PC-3 (cell line): Measurements from ENCODE around the gene HLA-DOB. TPM values are rescaled to one million over a fixed set of nuclear protein-coding genes. Genes with fewer than 3 reads are reported as not detected.

Experiments used
- ATAC-seq: fragments of 200-7000 bp; cut with Tn5 transposase; 2 replicates; pipeline ENCODE4 v1.9.1; 2020; ENCODE audit warnings: mild to moderate bottlenecking, moderate library complexity
- BruUV-seq: library from RNA; stranded (reverse); fragments of 400-500 nt; replicated peaks from 2 replicates; lab custom pipeline; 2021; lab: Mats Ljungman, UMichigan
- CTCF ChIA-PET: fragments of 300-600 bp; sonication (Branson Sonifier 250); formaldehyde crosslinking; loops from one replicate; lab custom pipeline; 2022; ENCODE audit warnings: antibody characterized with exemption; lab: Charles Lee
- POLR2A ChIA-PET: fragments of 300-600 bp; sonication (Branson Sonifier 250); formaldehyde crosslinking; loops from one replicate; lab custom pipeline; 2022; ENCODE audit warnings: antibody characterized with exemption; ENCODE audit not compliant: unreplicated experiment; lab: Charles Lee
- DNase-seq: peaks from one replicate; pipeline ENCODE4 v3.0.0-alpha.2; 2015
- H2AFZ ChIP-seq: fragments of 300-600 bp; sonication (generic); 2 replicates; pipeline ENCODE4 v1.6.0; 2016; ENCODE audit warnings: antibody characterized with exemption, low read length
- H3F3A ChIP-seq: fragments of 300-600 bp; sonication (generic); one replicate; pipeline ENCODE4 v1.6.0; 2017; ENCODE audit warnings: antibody characterized with exemption, low read length, control low read depth, mild to moderate bottlenecking; ENCODE audit not compliant: unreplicated experiment
- H3K27ac ChIP-seq: fragments of 300-600 bp; sonication (generic); 2 replicates; pipeline ENCODE4 v1.5.1; 2016; ENCODE audit warnings: mild to moderate bottlenecking, low read length
- H3K27me3 ChIP-seq: fragments of 300-600 bp; sonication (generic); 2 replicates; pipeline ENCODE4 v1.6.1; 2016; ENCODE audit warnings: low read length, mixed read lengths
- H3K36me3 ChIP-seq: fragments of 300-600 bp; sonication (generic); 2 replicates; pipeline ENCODE4 v1.6.1; 2016; ENCODE audit warnings: low read depth, mixed run types, low read length, mixed read lengths
- H3K4me1 ChIP-seq: fragments of 300-600 bp; sonication (generic); 2 replicates; pipeline ENCODE4 v1.5.1; 2016; ENCODE audit warnings: low read length; ENCODE audit not compliant: insufficient read depth
- H3K4me2 ChIP-seq: fragments of 300-600 bp; sonication (generic); 2 replicates; pipeline ENCODE4 v1.6.0; 2016; ENCODE audit warnings: low read length
- H3K4me3 ChIP-seq: fragments of 300-600 bp; sonication (generic); 2 replicates; pipeline ENCODE4 v1.5.1; 2016; ENCODE audit warnings: mild to moderate bottlenecking, low read length, mixed read lengths
- H3K79me2 ChIP-seq: fragments of 300-600 bp; sonication (generic); 2 replicates; pipeline ENCODE4 v1.6.1; 2017; ENCODE audit warnings: low read length, mixed read lengths
- H3K9ac ChIP-seq: fragments of 300-600 bp; sonication (generic); 2 replicates; pipeline ENCODE4 v1.6.0; 2016; ENCODE audit warnings: mild to moderate bottlenecking, low read length
- H3K9me2 ChIP-seq: fragments of 300-600 bp; sonication (generic); replicated peaks from 2 replicates; pipeline ENCODE4 v1.6.1; 2016; ENCODE audit warnings: mixed run types, low read length, mixed read lengths
- H3K9me3 ChIP-seq: fragments of 300-600 bp; sonication (generic); 2 replicates; pipeline ENCODE4 v1.6.1; 2016; ENCODE audit warnings: low read length, mixed read lengths
- H4K20me1 ChIP-seq: fragments of 300-600 bp; sonication (generic); 2 replicates; pipeline ENCODE4 v1.6.1; 2016; ENCODE audit warnings: low read length, mixed read lengths
- CTCF ChIP-seq: fragments of 300-600 bp; sonication (generic); conservative IDR thresholded peaks from 2 replicates; pipeline ENCODE4 v1.5.1; 2017; ENCODE audit warnings: antibody characterized with exemption, low read depth, mild to moderate bottlenecking, low read length
- EZH2 ChIP-seq: fragments of 300-600 bp; sonication (generic); IDR thresholded peaks from one replicate; pipeline ENCODE4 v1.6.1; 2017; ENCODE audit warnings: antibody characterized with exemption, mild to moderate bottlenecking, low read length; ENCODE audit not compliant: unreplicated experiment
- EZH2phosphoT487 ChIP-seq: fragments of 300-600 bp; sonication (generic); IDR thresholded peaks from 2 replicates; pipeline ENCODE4 v1.6.1; 2018; ENCODE audit warnings: mild to moderate bottlenecking, antibody characterized with exemption, low read length, borderline replicate concordance
- intact Hi-C: fragments of 100-400 bp; cut with micrococcal nuclease; formaldehyde crosslinking; loops from 2 replicates; pipeline ENCODE4 v1.9.0; 2023
- total RNA-seq: library from RNA; depleted of rRNA; stranded (reverse); fragments of >200 nt; gene quantifications from 2 replicates; pipeline ENCODE4 v1.2.3, GENCODE V29; 2014

The HLA-DOB gene
- total RNA-seq, 1 experiment from 2014 or later: 0.29 TPM

- intact Hi-C loops: no loop called here
- CTCF ChIA-PET: interaction anchor here (1.6 kb wide), 1 partner anchor 11 kb away, joined by 10 read pairs; the partner anchor contains the start of gene TAP2
- no peak overlapping the region for H3K4me3 ChIP-seq
- H3F3A ChIP-seq: no peaks in the 10 kb centered on the region
- H3K36me3 ChIP-seq: peaks cover 11% of the 10 kb centered on the region
- no peaks in the 10 kb centered on the region for H3K9me3 ChIP-seq
- no peaks in the 10 kb centered on the region for H3K4me1 ChIP-seq
- no TSS peak for BruUV-seq
- POLR2A ChIA-PET: no interaction called here
- H2AFZ ChIP-seq: no peak overlapping the region
- no peaks in the 10 kb centered on the region for H3K27me3 ChIP-seq
- DNase-seq (no peak), ATAC-seq (no peak)
- no peak overlapping the region for H3K4me2 ChIP-seq
- no peak overlapping the region for H3K27ac ChIP-seq
- no peak overlapping the region for H3K9ac ChIP-seq
- H3K79me2 ChIP-seq: no peaks in the 10 kb centered on the region
- H4K20me1 ChIP-seq: no peaks in the 10 kb centered on the region
- TF ChIP-seq CTCF (no peak), EZH2 (no peak), EZH2phosphoT487 (no peak)
- H3K9me2 ChIP-seq: no peaks in the 10 kb centered on the region
These were observed 10.2 kb upstream of the HLA-DOB start for GRCh38 chr6:32827025-32827424.

GRCh38 chr6:32825966-32826365 is 9.2 kb upstream of the HLA-DOB start:
- intact Hi-C loops: loop anchor here (1.0 kb wide), 1 partner anchor 42 kb away; no protein-coding TSS in a partner anchor
- H3K36me3 ChIP-seq: peaks cover 5% of the 10 kb centered on the region
- TF ChIP-seq EZH2 (no peak), EZH2phosphoT487 (no peak), CTCF (peak; percentile 60)
- no peak overlapping the region for H3K9ac ChIP-seq
- H3K79me2 ChIP-seq: no peaks in the 10 kb centered on the region
- ATAC-seq: peak; percentile 77
- peak; percentile 54 for DNase-seq
- H3K4me1 ChIP-seq: no peaks in the 10 kb centered on the region
- no peak overlapping the region for H3K4me3 ChIP-seq
- CTCF ChIA-PET: interaction anchor here (0.5 to 1.6 kb wide), 4 partner anchors 12 to 286 kb away, joined by 3 to 15 read pairs (median 6); partner anchors contain the start of gene TAP2
- H2AFZ ChIP-seq: no peak overlapping the region
- no peaks in the 10 kb centered on the region for H3K9me2 ChIP-seq
- H4K20me1 ChIP-seq: no peaks in the 10 kb centered on the region
- no peak overlapping the region for H3K4me2 ChIP-seq
- no TSS peak for BruUV-seq
- no peaks in the 10 kb centered on the region for H3K27me3 ChIP-seq
- no peaks in the 10 kb centered on the region for H3F3A ChIP-seq
- POLR2A ChIA-PET: interaction anchor here (1.0 kb wide), 1 partner anchor 12 kb away, joined by 5 read pairs; the partner anchor contains the start of gene TAP2
- no peak overlapping the region for H3K27ac ChIP-seq
- no peaks in the 10 kb centered on the region for H3K9me3 ChIP-seq

GRCh38 chr6:32819729-32820128 is 2.9 kb upstream of the HLA-DOB start:
- no TSS peak for BruUV-seq
- POLR2A ChIA-PET: no interaction called here
- no peaks in the 10 kb centered on the region for H3K9me3 ChIP-seq
- no peaks in the 10 kb centered on the region for H3K79me2 ChIP-seq
- TF ChIP-seq EZH2phosphoT487 (no peak), CTCF (no peak), EZH2 (no peak)
- H3K9me2 ChIP-seq: no peaks in the 10 kb centered on the region
- no peaks in the 10 kb centered on the region for H4K20me1 ChIP-seq
- CTCF ChIA-PET: interaction anchor here (0.5 kb wide), 1 partner anchor 419 kb away, joined by 14 read pairs; no protein-coding TSS in a partner anchor
- no peak overlapping the region for H2AFZ ChIP-seq
- no peak overlapping the region for H3K4me3 ChIP-seq
- no peaks in the 10 kb centered on the region for H3K27me3 ChIP-seq
- intact Hi-C loops: no loop called here
- no peaks in the 10 kb centered on the region for H3K36me3 ChIP-seq
- no peak overlapping the region for H3K9ac ChIP-seq
- no peak overlapping the region for H3K4me2 ChIP-seq
- DNase-seq (peak; percentile 46), ATAC-seq (peak; percentile 38)
- H3K4me1 ChIP-seq: peaks cover 18% of the 10 kb centered on the region
- no peaks in the 10 kb centered on the region for H3F3A ChIP-seq
- no peak overlapping the region for H3K27ac ChIP-seq
